ENCODE measurements around the gene TRIM7.

DNA sequence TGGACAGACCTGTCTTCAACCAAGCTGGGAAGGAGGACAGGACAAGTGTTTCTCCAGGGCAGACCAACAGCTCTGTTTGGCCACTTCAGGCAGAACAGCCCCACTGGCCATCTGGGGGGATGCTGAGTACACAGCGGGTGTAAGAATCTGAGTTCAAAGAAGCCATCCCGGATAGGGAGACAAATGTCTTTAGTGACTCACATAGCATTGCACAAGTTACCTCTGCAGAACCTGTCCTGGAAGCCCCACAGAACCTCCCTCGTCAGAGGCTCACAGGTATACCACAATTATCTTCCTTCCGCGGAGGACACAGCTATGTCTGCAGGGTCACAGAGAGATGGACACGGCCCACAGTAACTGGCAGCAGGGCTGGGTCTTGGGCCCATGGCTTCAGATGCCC, 55.6 kb downstream of the TRIM7 start:
- TF ChIP-seq, protein P1, sequence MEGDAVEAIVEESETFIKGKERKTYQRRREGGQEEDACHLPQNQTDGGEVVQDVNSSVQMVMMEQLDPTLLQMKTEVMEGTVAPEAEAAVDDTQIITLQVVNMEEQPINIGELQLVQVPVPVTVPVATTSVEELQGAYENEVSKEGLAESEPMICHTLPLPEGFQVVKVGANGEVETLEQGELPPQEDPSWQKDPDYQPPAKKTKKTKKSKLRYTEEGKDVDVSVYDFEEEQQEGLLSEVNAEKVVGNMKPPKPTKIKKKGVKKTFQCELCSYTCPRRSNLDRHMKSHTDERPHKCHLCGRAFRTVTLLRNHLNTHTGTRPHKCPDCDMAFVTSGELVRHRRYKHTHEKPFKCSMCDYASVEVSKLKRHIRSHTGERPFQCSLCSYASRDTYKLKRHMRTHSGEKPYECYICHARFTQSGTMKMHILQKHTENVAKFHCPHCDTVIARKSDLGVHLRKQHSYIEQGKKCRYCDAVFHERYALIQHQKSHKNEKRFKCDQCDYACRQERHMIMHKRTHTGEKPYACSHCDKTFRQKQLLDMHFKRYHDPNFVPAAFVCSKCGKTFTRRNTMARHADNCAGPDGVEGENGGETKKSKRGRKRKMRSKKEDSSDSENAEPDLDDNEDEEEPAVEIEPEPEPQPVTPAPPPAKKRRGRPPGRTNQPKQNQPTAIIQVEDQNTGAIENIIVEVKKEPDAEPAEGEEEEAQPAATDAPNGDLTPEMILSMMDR (IDR thresholded peaks at IDR 0.05 in 2 of 3, conservative IDR thresholded peaks at IDR 0.05 in 1 of 3; ENCODE audit: borderline replicate concordance in 1 of 3, insufficient read depth in 1 of 3, low read depth in 2 of 3, low read length in 2 of 3): no peak
- TF ChIP-seq TCF7L2 (IDR thresholded peaks at IDR 0.05; ENCODE audit: borderline replicate concordance, extremely low read depth, insufficient read depth, insufficient read length) (no peak), REST (IDR thresholded peaks at IDR 0.05; ENCODE audit: low read depth) (no peak), POLR2AphosphoS5 (IDR thresholded peaks at IDR 0.05; ENCODE audit: low read depth, low read length) (no peak)
- TF ChIP-seq, protein P2, sequence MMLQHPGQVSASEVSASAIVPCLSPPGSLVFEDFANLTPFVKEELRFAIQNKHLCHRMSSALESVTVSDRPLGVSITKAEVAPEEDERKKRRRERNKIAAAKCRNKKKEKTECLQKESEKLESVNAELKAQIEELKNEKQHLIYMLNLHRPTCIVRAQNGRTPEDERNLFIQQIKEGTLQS (IDR thresholded peaks at IDR 0.05): no peak

Measured in HCT116 (cell line).